Astrocyte of the cerebellum (primary cell): Measurements from ENCODE around the gene CSRP1.

ENCODE experiments used
- DNase-seq: peaks from one replicate; pipeline ENCODE4 v3.0.0-alpha.2; 2011; ENCODE audit warnings: low read depth
- H3K4me3 ChIP-seq: 2 replicates; pipeline ENCODE4 v1.5.1; 2011; ENCODE audit warnings: mild to moderate bottlenecking, low read depth, low read length, moderate library complexity
- in situ Hi-C: cut with HindIII; loops from 2 replicates; pipeline ENCODE4 v1.10.0; 2017; ENCODE audit warnings: low sequenced_read_pairs
- TF ChIP-seq, protein P1 (sequence below): IDR thresholded peaks from 2 replicates; pipeline ENCODE4 v1.5.1; 2012; ENCODE audit warnings: low read length, low read depth, moderate library complexity, mild to moderate bottlenecking; ENCODE audit errors: missing control alignments

CSRP1 gene

DNA sequence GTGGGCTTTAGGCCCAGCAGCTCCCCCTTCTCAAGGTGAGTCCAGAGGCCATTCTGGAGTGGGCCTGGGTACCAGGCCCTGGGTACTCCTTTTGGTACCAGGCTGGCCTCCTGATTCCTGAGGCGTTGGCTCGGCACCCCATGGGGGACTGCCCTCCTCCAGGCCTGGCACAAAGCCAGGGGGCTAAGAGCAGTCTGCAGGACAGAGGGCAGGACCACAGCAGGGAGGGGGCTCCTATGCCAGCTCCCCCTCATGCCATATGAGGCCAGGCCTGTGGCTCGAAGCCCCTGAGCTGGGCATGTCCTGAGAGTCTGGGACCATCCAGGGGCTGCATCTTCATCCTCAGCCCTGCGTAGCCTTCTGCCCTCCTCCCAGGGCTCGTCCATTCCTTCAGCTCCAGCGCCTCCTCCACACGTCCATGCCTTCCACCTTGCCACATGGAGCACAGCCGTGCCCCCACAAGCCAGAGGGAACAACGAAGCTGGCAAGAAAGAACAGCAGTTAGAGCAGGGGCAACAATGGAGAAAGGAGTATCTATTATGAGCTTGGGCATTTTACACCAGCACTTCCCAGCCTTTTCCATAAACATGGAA lies 41.1 kb downstream of the CSRP1 start:
- in situ Hi-C loops: no loop called here
- peak overlapping the region; percentile 95 for H3K4me3 ChIP-seq
- TF ChIP-seq, protein P1, sequence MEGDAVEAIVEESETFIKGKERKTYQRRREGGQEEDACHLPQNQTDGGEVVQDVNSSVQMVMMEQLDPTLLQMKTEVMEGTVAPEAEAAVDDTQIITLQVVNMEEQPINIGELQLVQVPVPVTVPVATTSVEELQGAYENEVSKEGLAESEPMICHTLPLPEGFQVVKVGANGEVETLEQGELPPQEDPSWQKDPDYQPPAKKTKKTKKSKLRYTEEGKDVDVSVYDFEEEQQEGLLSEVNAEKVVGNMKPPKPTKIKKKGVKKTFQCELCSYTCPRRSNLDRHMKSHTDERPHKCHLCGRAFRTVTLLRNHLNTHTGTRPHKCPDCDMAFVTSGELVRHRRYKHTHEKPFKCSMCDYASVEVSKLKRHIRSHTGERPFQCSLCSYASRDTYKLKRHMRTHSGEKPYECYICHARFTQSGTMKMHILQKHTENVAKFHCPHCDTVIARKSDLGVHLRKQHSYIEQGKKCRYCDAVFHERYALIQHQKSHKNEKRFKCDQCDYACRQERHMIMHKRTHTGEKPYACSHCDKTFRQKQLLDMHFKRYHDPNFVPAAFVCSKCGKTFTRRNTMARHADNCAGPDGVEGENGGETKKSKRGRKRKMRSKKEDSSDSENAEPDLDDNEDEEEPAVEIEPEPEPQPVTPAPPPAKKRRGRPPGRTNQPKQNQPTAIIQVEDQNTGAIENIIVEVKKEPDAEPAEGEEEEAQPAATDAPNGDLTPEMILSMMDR: no peak
- DNase-seq: no peak

DNA sequence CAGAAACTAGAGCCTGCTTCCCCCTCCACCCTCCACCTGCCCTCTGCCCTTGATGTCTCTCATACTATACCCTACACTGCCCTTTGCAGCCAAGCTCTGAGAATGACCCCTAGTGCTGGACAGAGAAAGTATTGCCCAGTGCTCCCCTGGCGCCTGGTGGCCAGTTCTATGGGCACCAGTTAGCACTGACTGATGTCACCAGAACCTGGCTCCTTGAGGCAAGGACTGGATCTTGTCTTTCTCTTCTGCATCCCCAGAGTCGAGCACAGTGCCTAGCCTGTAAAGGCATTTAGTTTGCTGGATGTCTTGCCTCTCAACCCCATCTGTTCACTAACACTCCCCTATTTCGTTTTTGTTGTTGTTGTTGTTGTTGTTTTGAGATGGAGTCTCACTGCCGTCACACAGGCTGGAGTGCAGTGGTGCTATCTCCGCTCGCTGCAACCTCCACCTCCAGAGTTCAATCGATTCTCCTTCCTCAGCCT lies 43.8 kb downstream of the CSRP1 start:
- in situ Hi-C loops: no loop called here
- DNase-seq: no peak
- no peak overlapping the region for H3K4me3 ChIP-seq
- TF ChIP-seq, protein P1: peak; percentile 37

DNA sequence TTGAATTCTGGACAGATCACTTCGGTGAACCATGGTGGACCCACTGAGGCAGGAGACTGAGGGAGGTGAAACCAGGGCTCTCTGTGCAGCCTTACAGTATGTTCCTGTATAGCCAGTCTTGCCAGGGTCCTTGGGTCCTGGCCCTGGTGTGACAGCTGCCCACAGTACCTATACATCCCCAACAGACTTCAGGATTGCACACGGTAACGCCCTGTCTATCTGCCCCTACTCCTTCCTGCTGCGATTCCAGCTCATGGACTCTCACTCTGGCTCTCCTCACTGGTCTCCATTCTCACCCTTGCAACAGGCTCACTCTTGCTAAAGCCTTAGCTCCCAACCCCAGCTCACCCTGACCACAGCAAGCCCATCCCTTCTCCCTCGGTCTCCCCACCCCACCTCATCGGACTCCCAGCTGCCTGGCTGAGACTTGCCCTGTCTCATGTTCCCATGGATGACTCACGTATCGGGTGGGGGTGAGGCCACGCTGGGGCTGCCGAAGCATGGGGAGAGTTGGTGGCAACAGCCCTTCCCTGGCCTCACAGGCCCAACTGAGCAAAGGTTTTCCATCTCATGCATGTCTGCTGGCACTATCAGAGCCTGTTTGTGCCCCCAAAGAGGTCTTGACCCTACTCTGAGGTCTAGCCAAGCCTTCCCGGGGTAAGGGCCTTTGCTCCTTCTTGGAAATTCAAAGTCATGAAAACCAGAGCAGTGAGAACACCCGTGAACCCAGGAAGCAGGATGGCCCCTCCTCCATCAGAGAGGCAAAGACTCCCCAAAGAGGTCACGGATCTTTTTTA lies 45.1 kb downstream of the CSRP1 start:
- in situ Hi-C loops: no loop called here

DNA sequence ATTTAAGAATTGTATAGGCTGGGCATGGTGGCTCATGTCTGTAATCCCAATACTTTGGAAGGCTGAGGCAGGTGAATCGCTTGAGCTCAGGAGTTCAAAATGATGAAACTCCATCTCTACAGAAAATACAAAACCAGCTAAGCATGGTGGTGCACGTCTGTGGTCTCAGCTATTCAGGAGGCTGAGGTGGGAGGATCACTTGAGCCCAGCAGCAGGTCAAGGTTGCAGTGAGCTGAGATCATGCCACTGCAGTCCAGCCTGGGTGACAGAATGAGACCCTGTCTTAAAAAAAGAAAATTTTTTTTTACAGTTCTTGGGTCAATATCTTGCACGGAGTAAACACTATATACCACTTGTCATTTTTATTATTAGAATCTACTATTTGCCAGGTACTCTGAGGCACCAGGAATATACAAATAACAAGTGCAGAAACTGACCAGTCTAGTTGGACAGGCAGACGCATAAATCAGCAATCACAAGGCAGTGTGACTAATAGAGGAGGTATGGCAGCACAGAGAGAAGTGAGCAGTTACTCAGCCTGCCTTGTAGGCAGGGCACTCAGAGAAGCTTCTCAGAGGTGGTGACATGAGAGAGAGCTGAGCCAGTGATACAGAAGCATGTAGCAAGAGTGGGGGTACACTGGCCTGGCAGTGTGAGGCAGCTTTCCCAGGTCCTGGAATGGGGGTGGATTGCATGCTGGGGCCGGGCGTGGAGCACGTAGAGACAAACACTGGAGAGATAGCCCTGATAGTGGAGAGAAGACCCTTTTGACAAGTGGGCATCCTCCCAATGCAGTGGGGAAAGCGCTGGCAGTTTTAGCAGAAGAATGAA lies 45.9 kb downstream of the CSRP1 start:
- TF ChIP-seq, protein P1: no peak
- no peak overlapping the region for H3K4me3 ChIP-seq
- peak; percentile 65 for DNase-seq
- in situ Hi-C loops: no loop called here

More for the DNA sequence above, 45.1 kb downstream of the CSRP1 start:
- TF ChIP-seq, protein P1: no peak
- peak; percentile 91 for DNase-seq
- no peak overlapping the region for H3K4me3 ChIP-seq

DNA sequence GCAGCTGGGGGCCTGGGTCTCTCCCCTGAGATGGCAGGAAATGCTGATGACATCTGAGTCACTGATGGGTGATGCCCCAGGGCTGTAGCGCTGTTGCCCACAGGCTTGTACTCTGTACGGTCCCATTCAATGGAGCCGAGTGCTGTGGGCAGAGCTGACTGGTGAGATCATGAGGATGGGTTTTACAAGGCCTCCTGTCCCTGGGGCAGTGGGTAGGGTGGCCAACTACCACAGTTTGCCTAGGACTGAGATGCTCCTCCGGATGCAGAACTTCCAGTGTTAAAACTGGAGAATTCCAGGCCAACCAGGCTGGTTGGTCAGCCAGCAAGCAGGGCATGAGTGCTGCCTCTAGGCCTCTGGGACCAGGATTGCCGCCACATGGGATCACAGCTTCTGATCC lies 47.1 kb downstream of the CSRP1 start:
- in situ Hi-C loops: no loop called here
- DNase-seq: no peak
- TF ChIP-seq, protein P1: no peak
- no peak overlapping the region for H3K4me3 ChIP-seq

DNA sequence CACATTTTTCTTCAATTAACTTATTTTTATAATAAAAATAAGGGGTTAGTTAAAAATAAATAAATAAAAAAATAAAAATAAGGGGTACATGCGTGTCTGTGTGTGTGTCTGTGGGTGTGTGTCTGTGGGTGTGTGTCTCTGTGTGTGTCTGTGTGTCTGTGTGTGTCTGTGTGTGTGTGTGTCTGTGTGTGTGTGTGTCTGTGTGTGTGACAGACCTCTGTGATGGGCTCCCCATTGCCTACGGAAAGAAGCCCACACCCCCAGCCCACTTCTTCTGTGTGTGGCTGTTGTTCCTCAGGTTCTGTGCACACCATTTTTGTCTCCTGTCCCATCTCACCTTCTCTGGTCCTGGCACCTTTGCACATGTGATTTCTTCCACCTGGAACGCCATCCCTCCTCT lies 47.9 kb downstream of the CSRP1 start:
- DNase-seq: no peak
- TF ChIP-seq, protein P1: no peak
- H3K4me3 ChIP-seq: no peak overlapping the region
- in situ Hi-C loops: no loop called here
